GM18861 (cell line): ENCODE data around the gene NRP1.

Experiments
- ATAC-seq: cut with Tn5 transposase; IDR thresholded peaks from one replicate; pipeline ENCODE4 v1.9.1; 2021; ENCODE audit not compliant: unreplicated experiment

Gene NRP1

DNA sequence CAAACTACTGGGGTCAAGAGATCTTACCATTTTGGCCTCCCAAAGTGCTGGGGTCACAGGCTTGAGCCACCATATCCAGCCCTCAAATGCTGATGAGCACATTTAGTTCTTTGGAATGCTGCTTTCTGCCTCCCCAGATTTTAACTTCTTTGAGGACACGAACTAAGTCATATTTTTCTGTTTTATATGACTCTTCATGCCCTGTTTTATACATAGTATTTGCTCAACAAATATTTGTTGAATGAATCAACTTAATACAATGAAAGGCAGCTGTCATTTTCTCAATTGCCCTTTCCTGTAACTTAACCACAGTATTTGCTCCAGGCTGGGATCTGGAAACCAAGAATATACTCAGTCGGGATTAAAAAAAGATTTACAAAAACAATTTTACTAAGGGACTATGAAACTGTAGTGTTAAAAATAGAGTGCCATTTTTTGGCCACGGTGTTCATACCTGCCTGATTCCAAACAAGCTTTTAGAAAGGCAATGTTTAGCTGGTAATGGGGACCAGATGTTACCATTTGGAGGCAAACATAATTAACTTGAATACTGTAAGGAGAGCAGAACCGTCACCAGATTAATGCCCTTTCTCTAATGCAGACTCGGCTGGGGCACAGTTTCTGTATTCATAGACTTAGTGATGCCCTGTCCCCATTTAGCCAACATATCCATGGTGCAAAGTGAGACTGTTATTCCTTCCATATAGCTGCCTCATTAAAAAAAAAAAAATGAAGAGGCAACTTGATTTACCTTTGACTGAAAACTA lies 117.6 kb downstream of the NRP1 start:
- no peak for ATAC-seq

DNA sequence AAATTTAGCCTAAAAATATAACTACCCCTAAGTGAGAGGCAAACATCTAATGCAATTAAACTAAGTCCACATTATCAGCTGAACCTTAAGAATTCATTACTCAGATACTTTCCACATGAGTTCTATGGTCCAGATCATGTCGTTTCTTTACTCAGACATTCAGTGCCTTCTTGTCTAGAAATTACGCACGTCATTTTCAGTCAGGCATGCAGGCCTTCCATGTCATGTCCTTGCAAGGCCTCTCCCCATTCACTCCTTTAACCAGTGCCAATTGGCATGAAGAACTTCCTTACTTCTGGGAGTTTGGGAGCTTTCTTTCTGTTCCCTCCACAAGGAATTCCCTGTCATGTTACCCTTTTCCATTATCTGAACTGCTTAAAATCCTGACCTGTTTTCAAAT lies 118.8 kb downstream of the NRP1 start:
- no peak for ATAC-seq

DNA sequence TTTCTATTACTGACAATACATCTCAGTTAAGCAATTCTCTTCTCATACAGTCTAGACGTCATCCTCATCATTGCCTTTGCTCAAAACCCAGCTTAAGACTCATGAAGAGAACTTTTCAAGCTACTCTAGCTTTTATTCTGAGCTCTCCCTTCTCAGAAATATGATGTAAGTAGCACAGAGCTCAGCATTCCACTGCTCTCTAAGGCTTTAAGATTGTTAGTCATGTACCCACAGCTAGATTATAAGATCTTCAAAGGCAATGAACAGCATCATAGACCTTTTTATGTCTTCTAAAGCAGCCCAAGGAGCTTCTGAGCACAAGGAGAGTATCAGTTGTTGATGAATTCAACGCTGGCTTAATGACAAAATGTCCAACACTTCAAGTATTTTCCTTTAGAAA lies 119.3 kb downstream of the NRP1 start:
- no peak for ATAC-seq

DNA sequence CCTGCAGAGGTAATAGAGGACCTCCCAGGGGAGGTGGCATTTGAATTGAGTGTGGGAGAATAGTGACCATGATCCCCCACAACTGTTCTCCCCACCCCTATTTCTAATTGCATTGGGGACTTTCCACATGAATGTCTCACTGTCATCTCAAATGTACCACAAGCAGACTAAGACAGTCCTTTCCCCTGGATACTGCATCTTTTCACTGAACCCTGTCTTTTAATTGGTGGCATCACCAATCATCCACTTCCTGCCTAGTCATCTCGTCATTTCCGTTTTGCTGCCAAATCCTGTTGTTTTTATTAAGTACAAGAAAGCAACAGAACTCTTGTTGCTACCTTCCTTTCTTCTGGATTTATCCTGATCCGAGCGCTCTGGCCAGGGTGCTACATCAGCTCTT lies 120.3 kb downstream of the NRP1 start:
- ATAC-seq: no peak

DNA sequence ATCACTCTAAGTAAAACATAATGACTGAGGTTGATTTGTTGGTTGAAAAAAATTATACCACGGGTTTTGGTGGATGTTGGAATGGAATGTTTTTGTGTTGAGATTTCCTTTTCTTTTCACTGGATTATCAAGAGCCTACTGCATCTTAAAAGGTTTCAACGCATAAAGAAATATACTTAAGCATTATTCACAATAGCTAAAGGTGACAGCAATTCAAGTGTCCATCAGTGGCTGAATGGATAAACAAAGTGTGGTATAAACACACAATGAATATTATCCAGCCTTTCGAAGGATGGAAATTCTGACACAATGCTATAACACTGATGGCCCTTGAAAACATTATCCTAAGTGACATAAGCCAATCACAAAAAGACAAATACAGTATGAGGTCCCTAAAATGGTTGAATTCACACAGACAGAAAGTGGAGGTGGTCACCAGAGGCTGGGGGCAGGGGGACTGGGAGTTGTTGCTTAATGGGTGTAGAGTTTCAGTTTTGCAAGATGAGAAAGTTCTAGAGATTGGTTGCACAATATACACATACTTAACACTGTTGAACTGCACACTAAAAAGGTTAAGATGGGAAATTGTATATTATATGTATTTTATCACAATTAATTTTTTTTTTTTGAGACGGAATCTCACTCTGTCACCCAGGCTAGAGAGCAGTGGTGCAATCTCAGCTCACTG lies 122.3 kb downstream of the NRP1 start:
- ATAC-seq: no peak

DNA sequence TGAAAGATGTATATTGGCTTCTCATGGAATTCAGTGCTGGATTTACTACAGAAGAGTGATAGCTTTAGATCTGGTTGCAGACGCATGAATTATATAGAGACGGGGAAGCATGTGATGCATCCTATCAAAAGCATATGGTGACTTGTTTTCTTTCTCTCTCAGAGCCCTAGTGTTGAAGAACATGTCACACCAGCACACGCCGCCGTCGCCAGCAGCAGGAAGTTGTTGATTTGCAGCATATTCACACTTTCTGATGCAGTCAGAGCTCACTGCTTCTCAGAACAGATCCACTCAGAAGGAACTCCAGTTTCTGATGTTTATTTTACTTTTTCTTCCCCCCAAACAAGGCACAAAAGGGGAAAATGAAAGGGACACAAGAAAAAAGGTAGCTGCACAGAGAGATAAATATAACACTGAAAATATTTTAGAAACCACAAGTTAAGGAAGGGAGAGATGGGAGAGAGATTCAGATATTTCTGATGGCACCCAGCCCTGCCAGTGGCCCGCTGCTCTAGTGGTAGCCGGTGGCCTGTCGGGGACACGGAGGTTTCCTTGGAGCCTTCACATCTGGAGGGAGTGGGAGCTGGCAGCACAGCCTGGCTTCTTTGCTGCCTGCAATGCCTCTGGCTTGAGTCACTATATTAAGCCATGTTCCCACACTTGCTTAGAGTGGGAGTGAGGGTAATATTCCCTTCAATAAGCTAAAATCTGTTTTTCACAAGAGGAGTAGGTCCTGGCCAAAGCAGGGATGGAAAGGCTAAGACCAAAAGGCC lies 123.2 kb downstream of the NRP1 start:
- ATAC-seq: no peak

DNA sequence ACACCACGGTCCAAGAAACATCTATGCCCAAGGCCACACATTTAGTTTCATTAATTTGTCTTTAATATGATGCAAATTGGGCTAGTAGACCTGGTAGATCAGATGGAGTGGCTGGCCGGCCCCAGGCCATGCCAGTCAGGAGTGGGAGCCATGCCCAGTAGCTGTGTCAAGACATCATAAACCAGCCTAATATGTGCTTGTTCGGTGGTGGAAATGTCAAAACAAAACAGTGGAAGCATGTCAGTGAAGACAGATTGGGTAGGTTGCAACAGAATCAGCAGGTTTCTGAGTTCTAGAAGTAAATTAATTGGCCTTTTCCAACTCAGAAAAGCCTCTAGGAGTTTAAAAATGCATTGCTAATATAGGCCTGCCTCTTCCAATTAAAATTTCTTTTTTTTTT lies 124.7 kb downstream of the NRP1 start:
- ATAC-seq: no peak

DNA sequence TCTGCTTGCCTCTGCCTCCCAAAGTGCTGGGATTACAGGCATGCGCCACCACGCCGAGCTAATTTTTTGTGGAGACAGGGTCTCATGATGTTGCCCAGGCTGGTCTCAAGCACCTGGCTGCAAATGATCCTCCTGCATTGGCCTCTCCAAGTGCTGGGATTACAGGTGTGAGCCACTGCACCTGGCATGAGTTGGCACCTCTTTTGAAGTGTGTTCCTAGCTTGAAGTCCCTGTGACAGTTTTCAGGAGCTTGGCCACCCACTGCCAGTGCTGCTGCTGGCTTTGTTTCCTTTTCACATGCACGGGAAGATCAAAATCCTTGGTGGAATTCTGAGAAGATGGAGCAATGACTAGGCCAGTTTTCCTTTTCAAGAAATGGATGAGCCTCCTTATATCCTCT lies 126.3 kb downstream of the NRP1 start:
- no peak for ATAC-seq

DNA sequence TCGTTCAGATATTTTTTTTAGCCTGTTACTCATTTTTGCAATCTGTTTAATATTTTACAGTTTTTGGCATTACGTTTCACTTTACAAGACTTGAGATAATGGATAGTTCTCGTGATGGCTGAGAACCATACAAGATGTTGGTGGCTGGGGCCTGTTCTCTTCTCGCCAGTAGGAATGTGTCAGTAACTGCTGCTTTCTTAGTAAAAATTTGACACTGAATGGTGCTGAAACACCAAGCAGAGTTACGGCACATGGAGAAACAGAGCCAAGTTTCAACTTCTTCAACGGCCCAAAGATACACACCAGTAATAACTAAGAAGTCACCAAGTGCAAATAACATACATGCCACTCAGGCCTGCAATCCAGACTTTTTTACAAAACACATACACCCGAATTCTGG lies 130.4 kb downstream of the NRP1 start:
- ATAC-seq: no peak

DNA sequence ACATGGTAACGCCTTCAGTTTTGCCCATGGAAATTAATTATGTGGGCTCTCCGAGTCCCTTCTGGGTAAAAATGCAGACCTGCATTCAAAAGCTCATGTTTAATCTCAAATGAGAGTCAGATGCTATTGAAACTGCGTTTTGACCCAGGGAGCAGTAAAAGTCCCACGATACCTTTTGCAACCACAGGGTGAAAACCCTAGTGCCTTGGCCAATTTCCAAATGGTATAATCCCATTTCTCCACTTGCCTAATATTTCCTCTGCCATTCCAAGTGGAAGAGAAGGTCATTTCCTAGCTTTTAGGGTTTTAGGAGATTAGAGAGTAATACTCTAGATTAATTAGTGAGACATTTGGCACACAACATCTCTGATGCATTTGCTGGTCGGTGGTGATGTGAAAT lies 132.5 kb downstream of the NRP1 start:
- no peak for ATAC-seq

DNA sequence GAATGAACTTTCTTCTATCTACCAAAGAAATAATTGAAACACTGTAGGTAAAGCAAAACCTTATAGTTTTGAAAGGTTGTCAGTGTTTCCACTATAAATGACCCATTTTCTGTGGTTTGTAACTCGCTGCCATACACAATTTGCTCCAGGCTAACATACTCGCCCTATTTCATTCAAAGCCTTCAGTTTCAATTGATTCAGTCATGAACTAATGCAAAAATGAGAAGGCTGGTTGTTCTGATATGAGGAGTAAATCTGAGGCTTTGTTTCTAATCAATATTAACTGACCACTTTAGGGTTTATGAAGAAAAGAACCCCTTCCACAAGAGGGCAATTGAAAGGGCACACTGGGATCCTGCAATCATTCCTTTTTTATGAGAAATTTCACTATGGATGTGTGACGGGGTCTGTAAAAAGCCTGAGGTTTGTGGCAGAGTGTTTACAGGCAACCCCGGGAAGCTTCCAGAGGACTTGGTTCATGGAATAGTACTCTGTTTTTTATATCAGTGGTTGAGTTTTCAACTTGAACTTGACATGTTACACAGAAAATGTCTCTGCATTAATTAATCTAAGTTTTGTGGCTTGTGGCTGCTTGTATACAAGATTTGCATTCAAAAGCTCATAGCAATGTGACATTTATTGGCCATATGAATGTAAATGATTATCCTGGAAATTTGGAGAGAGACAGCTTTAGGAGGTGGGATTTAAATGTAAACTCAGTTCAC lies 133.2 kb downstream of the NRP1 start:
- no peak for ATAC-seq

DNA sequence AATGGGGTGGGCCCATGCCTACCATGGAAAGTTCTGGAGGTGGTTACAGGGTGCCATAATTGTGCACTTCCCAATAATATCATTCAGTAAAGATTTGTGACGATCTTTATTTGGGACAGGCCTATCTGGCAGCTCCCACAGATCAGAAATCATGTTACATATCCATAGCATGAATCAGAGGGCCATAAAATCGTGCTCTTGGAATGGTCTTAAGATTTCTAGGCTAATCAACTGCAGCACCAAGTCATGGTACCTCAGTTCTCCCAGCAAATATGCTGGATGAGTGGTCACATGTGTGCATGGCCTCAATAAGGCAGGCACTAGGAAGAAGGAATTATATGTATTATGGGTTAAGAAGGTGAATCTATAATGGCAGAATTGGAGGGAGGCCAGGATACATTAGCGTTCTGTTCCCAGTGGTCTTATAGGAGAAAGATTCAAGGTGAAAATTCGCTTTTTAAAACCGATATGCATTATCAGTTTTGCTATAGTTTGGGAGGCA lies 134.7 kb downstream of the NRP1 start:
- no peak for ATAC-seq

DNA sequence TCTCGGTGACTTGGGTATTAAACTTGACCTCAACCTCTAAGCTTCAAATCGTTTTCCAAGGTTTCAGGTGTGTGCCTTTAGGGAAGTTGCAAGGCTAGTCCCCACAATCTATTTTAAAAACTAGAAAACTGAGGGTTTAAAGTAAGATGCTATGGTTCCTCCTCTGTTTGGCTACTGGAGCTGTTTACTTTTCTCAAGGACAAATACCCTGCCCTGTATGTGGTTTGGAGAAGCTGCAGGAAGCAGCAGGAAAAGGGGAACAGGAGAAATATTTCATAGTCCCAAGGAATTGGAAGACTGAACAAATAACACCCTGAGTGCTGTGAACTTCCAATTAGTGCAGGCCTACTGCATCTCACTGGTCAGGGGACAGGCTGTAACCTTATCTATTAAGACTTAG lies 135.9 kb downstream of the NRP1 start:
- ATAC-seq: no peak

DNA sequence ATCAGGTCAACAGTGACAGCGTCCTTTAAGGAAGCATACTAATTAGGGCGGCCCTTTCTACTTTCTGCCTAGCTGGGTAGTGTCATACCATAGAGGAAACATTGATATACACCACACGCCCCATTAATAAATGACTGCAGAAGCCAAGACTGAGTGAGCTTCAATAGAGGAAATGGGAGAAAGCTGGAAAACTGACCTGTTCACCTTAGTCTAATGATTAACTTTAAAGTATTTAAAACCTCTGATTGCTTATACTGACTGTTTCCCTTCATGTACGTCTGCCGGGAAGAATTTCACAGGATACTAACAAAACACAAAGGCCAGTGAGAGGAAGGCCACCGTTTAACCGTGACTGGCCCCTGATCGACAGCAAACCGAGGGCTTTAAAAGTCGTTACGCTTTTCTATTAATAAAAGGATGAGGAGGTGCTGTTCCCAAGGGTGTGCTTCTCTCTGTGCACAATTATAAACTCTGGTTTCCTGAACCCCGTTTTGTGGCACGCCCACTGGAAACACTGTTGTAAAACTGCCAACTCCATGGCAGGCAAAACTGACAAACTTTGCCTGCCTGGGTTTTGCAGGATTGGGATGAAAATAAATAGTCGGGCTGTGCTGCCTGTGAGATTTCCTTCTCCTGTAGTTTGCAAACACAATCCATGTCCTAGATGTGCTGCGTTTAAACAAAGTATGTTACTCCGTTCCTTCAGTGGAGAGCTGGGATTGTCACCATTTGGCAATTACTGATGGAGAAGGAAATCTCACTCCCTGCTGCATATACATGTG lies 137.6 kb downstream of the NRP1 start:
- no peak for ATAC-seq

DNA sequence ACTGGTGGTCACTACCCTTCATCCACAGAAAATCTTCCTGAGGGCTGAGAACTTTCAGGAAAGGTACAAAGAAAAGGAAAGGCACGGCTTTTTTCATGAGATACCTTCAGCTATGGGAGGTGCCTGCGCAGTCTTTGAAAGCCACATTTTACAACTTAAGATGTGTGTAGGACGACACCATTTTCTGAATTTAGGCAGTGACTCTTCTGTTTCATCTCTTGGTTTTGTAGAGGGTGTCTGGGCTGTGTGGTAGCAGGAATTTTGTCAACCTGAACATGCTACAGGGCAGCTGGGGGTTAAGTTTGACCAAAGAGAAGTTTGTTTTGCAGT lies 138.1 kb downstream of the NRP1 start:
- ATAC-seq: no peak

DNA sequence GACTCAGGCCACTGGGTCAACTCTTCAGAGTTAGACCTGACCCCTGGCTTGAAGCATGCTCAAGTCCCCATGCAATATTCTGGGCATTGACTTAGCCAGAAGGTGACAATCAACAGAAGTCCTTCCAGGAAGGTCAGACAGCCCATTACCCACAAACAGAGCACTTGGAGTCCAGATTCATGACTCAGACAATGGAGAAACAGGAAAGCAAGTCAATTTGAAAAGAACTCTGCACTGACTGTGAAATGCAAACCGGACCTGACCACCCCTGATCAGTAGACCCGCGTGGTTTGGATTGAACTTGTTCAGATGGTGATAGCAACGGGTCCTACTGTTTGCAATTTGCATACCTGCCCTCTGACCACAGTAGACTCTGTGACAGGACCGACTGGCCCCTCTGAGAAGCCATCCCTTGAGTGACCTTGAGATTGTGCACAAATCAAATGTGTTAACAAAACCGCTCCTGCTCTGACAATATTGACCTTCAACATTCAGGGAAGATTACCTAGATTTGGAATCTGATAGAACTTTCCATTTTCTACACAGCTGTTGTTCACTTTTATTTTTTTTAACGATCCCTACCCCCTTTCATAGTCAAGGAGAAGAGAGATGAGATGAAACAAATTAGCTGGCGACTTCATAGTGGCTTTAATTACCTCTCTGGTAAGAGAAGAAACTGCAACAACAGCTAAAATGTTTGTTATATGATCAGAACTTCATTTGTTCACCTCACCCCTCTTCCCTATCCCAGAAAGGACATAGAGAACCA lies 138.7 kb downstream of the NRP1 start:
- no peak for ATAC-seq

DNA sequence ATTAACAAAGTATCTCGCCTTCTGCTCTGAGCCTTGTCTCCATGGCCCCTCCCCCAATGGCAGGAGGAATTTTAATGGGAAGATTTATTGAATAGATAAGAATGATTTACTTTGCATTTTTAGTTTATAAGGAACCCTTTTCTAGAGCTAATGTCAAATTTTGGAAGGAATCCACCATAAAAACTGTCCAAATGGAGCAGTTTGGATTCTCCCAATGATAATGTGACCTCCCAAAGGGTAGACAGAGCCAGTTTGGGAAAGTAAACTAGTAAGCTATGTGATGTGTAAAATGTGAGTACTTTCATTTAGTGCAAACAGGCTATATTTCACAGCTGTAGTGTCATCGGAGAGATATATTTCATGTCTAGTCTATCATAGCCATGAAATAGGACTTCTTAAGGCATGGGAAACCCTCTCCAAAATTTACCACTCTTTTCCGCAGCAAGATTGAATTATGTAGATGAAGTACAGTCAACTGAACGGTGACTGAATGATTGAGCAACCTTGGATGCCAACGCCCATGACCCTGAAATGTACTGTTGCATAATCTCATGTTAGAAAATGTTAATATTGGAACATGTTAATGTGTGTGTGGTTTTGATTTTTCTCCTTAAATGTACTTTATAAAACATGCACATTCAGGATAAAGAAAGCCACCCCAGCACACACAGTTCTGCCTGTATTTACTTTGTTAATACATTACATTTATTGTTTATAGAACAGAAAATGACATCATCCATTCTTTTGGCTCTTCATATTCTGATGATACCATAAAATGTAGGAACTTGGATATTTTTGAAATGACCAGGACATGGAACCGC lies 140.6 kb downstream of the NRP1 start:
- ATAC-seq: no peak

DNA sequence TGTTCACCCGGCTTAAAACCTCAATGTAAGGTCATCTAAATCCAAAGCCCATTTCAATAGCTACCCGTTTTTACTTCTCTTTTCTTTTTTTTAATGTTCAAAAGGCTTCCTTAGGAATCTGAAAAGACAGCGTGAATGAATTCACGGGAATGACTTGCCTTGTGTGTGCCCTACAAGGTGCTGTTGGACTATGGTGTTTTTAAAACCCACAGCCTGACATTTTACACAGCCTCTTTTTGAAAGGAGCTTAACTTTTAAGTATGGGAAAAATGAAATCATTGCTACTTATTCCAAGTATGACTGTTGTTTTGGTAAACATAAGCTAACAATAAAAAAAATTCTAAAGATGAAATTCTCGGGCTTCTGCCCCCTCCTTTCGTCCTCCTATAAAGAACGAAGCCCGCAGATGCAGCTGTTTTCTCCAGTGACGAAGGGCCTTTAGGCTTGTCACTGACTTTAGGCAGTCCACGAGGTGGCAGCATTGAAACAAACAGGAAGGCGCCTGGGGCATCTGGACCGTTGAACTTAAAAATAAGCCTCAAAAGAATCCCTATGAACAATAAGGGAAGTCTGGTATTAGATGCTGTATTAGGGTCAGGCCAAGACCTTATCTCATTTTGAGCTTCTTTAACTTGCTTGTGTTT lies 141.3 kb downstream of the NRP1 start:
- ATAC-seq: peak; percentile 88
